CD4-positive, alpha-beta memory T cell (primary cell): ENCODE results near the gene MDM2. TPM values are rescaled to one million over a fixed set of nuclear protein-coding genes. Genes with fewer than 3 reads are reported as not detected.

Experiments used
- polyA plus RNA-seq, 2 donors: library from polyadenylated mRNA; unstranded; fragments of 300-500 nt; fragmentation: Illumina TruSeq; gene quantifications; one replicate each; pipeline ENCODE4 v1.2.3, GENCODE V29; 2021
- total RNA-seq, 2 experiments: library from RNA; stranded (reverse); gene quantifications; one replicate each; pipeline ENCODE4 v1.2.3, GENCODE V29; 2021

MDM2 gene
- total and polyA plus RNA-seq, 4 experiments from 2014 or later = 9.7 to 121 (median 69.9) TPM

Other genes with a start within 250 kb of the MDM2 start
- gene RAP1B, start 197.3 kb upstream of the MDM2 start, total RNA-seq = 100 to 1,000 TPM; 193 to 195 TPM
- 100 to 1,000 TPM; 433 to 542 TPM for gene RAP1B, start 197.3 kb upstream of the MDM2 start, polyA plus RNA-seq
- 10 to 100 TPM; 68.9 to 70.7 TPM for gene NUP107, start 121.2 kb upstream of the MDM2 start, total RNA-seq
- 10 to 100 TPM; 25.9 to 39.8 TPM for gene NUP107, start 121.2 kb upstream of the MDM2 start, polyA plus RNA-seq
- 10 to 100 TPM in 1 of 2 experiments, 1 to 10 TPM in 1; 8.2 to 11.5 TPM for gene SLC35E3, start 62.0 kb upstream of the MDM2 start, total RNA-seq
- 1 to 10 TPM; 6.1 to 7.7 TPM for gene SLC35E3, start 62.0 kb upstream of the MDM2 start, polyA plus RNA-seq
- gene CPM, start 125.0 kb downstream of the MDM2 start, total RNA-seq = 1 to 10 TPM; 2.0 to 3.1 TPM
- 1 to 10 TPM; 1.3 to 2.5 TPM for gene CPM, start 125.0 kb downstream of the MDM2 start, polyA plus RNA-seq